ENCODE results near the gene NFIA. TPM values are rescaled to one million over a fixed set of nuclear protein-coding genes. Genes with fewer than 3 reads are reported as not detected.

NFIA gene
- total RNA-seq, 2 donors from 2014 or later: 17.3 to 27.3 TPM

DNA sequence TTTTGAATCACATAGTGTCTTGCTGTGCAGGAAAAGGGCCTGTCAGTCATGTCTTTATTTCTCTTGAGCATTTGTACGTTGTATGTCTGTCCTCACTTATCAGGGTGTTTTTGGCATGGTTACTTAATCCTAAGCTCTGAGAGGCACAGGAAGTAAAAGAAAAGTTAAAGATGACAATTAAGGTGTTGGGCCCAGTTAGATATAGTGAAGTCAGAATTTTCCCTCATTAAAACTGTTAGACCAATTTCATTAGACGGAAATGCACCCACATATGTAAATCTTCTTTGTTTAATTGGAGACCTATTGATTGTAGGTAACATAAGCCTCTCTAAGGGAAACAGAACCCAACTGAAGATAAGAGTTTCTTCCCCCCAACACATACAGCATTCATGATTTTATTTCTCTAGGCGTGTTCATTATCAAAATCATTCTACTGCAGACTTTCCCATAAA, 21.9 kb downstream of the NFIA start:
- Mint-ChIP-seq H3K9me3 (no peaks in the 10 kb centered on the region), H3K27me3 (ENCODE audit: low read depth) (no peaks in the 10 kb centered on the region), H3K27ac (no peak overlapping the region), H3K4me1 (ENCODE audit: low read depth) (peaks cover 2% of the 10 kb centered on the region), H3K36me3 (ENCODE audit: insufficient read depth in 2 of 2) (peaks cover 0 to 2% of the 10 kb centered on the region in 2 donors), H3K4me3 (no peak overlapping the region)
- no peak for ATAC-seq (replicated peaks in 1 of 2)
- DNase-seq: no peak

- ATAC-seq (replicated peaks in 1 of 2): no peak
- Mint-ChIP-seq H3K4me1 (ENCODE audit: low read depth) (no peaks in the 10 kb centered on the region), H3K9me3 (no peaks in the 10 kb centered on the region), H3K4me3 (no peak overlapping the region), H3K27me3 (ENCODE audit: low read depth) (no peaks in the 10 kb centered on the region), H3K36me3 (ENCODE audit: insufficient read depth in 2 of 2) (peaks cover 0 to 2% of the 10 kb centered on the region in 2 donors), H3K27ac (no peak overlapping the region)
- DNase-seq: no peak
Measured at GRCh38 chr1:61107638-61108037, 25.3 kb downstream of the NFIA start.

DNA sequence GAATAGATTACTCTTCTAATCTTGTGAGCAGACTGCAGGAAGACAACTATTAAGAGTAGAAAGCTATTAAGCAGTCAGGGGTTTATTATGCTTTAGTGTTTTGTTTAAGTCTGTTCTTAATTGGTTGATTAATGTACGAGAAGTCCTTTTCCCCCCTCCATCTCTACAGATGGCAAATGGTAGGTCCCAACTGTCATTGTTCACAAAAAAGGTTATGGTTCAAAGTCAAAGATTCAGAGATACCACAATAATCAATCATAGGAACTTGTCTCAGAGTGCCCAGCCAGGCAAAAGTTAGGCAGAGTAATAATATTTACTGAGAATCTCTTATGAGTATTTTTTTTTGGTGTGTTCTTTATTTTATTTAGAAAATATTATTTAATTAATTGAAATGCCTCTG, 26.8 kb downstream of the NFIA start:
- no peaks in the 10 kb centered on the region for H3K4me1 Mint-ChIP-seq (ENCODE audit: low read depth)
- DNase-seq (no peak), ATAC-seq (replicated peaks in 1 of 2) (no peak)
- H3K4me3 Mint-ChIP-seq: no peak overlapping the region
- H3K36me3 Mint-ChIP-seq (ENCODE audit: insufficient read depth in 2 of 2): peaks cover 2% of the 10 kb centered on the region in 2 donors
- H3K27ac Mint-ChIP-seq: no peak overlapping the region
- no peaks in the 10 kb centered on the region for H3K9me3 Mint-ChIP-seq
- no peaks in the 10 kb centered on the region for H3K27me3 Mint-ChIP-seq (ENCODE audit: low read depth)

DNA sequence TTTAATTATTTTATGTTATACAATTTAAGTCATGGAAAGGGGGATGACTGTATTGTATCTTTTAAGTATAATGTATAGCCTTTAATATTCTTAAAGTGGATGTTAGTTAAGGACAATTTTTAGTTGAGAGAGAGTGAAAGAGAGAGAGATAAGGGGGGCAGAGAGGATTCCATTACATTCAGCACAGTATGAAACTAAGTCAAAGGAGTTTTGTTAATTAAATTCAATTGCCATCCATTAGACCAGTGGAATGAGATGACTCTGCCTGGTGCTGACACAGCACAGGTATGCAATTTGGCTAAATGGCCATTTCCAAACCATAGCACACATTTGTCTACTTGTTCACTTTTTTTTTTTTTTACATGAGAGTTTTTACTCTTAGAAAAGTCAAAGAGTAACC, 27.5 kb downstream of the NFIA start:
- no peaks in the 10 kb centered on the region for H3K9me3 Mint-ChIP-seq
- DNase-seq: no peak
- H3K4me1 Mint-ChIP-seq (ENCODE audit: low read depth): no peaks in the 10 kb centered on the region
- no peaks in the 10 kb centered on the region for H3K27me3 Mint-ChIP-seq (ENCODE audit: low read depth)
- H3K4me3 Mint-ChIP-seq: no peak overlapping the region
- peaks cover 2% of the 10 kb centered on the region in 2 donors for H3K36me3 Mint-ChIP-seq (ENCODE audit: insufficient read depth in 2 of 2)
- no peak overlapping the region for H3K27ac Mint-ChIP-seq
- ATAC-seq (replicated peaks in 1 of 2): no peak

DNA sequence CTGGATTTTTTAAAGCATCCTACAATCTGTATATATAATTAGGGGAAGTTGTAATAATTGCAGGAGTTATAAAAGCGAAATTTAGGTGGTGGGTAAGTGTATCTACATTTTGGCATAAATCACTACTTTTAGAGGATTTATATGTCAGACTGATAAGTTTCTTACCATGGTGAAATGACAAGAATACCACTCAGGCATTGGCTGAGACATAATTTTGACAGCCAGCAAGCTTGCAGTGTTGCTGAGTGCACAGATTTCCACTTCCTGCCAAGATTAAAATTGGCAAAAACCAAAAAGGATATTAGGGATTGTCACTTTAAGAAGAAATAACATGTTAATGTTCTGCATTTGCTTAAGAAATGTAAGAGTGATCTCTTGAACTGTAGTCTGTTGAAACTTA, 28.2 kb downstream of the NFIA start:
- no peaks in the 10 kb centered on the region for H3K4me1 Mint-ChIP-seq (ENCODE audit: low read depth)
- peak overlapping the region; percentile 50 for H3K27ac Mint-ChIP-seq
- no peaks in the 10 kb centered on the region for H3K9me3 Mint-ChIP-seq
- no peak for DNase-seq
- no peak overlapping the region for H3K4me3 Mint-ChIP-seq
- H3K36me3 Mint-ChIP-seq (ENCODE audit: insufficient read depth in 2 of 2): peaks cover 2% of the 10 kb centered on the region in 2 donors
- ATAC-seq (replicated peaks in 1 of 2): no peak
- no peaks in the 10 kb centered on the region for H3K27me3 Mint-ChIP-seq (ENCODE audit: low read depth)

GRCh38 chr1:61111084-61112004, 29.0 kb downstream of the NFIA start:
- Mint-ChIP-seq H3K27ac (no peak overlapping the region), H3K4me1 (ENCODE audit: low read depth) (no peaks in the 10 kb centered on the region), H3K9me3 (no peaks in the 10 kb centered on the region), H3K4me3 (no peak overlapping the region), H3K27me3 (ENCODE audit: low read depth) (no peaks in the 10 kb centered on the region), H3K36me3 (ENCODE audit: insufficient read depth in 2 of 2) (peaks cover 2% of the 10 kb centered on the region in 2 donors)
- DNase-seq (no peak), ATAC-seq (replicated peaks in 1 of 2) (no peak)

DNA sequence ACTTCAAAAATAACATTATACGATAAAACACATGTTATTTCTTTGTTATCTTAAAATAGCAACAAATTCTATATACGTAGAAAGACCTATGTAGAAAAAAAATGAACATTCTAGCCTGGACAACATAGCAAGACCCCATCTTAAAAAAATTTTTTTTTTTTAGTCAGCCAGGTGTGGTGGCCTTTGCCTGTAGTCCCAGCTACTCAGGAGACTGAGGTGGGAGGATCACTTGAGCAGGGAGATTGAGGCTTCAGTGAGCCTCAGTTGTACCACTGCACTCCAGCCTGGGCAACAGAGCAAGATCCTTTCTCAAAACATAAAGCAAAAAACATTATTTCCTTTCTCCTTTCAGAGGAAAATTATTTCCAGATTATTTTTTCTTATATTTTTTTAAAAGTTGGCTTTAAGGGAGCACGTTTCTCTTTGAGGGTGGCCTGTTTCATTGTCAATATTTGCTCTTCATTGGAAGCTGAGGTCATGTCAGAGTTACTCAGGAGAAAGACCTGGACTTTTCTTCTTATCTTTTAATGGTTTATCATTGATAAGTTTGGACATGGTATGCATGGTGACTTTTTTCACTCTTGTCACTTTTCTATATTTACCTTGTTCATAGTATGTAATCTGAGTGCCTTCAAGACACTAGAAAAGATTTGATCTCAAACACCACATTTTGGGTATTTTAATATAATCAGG, 32.0 kb downstream of the NFIA start:
- ATAC-seq (replicated peaks in 1 of 2): no peak
- DNase-seq: no peak
- peaks cover 0 to 2% of the 10 kb centered on the region in 2 donors for H3K36me3 Mint-ChIP-seq (ENCODE audit: insufficient read depth in 2 of 2)
- no peak overlapping the region for H3K4me3 Mint-ChIP-seq
- no peaks in the 10 kb centered on the region for H3K9me3 Mint-ChIP-seq
- H3K4me1 Mint-ChIP-seq (ENCODE audit: low read depth): no peaks in the 10 kb centered on the region
- no peak overlapping the region for H3K27ac Mint-ChIP-seq
- no peaks in the 10 kb centered on the region for H3K27me3 Mint-ChIP-seq (ENCODE audit: low read depth)

- ATAC-seq (replicated peaks in 1 of 2) (no peak), DNase-seq (no peak)
- H3K36me3 Mint-ChIP-seq (ENCODE audit: insufficient read depth in 2 of 2): peaks cover 0 to 2% of the 10 kb centered on the region in 2 donors
- H3K4me3 Mint-ChIP-seq: no peak overlapping the region
- H3K27me3 Mint-ChIP-seq (ENCODE audit: low read depth): no peaks in the 10 kb centered on the region
- no peaks in the 10 kb centered on the region for H3K4me1 Mint-ChIP-seq (ENCODE audit: low read depth)
- no peak overlapping the region for H3K27ac Mint-ChIP-seq
- H3K9me3 Mint-ChIP-seq: no peaks in the 10 kb centered on the region
Measured at GRCh38 chr1:61115436-61115835, 33.1 kb downstream of the NFIA start.

DNA sequence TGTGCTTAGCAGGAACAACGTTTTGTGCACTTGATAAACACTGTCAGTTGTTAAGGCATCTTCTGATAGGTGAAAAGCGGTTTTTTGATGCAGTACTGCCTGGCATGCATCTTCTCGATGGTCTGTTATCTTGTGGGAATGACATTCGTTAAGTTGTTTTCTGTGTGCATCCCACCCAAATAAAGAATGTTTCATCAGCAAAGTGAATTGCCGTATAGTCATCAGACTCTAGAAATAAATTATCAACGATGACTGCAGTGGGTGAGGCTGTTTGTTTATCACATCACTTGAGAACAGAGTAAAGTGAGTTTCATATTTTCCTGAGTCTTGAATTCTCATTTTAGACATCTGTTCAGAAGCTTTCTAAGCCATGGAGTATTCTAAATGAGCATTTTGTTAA, 34.1 kb downstream of the NFIA start:
- no peak for DNase-seq
- Mint-ChIP-seq H3K9me3 (no peaks in the 10 kb centered on the region), H3K4me1 (ENCODE audit: low read depth) (no peaks in the 10 kb centered on the region), H3K4me3 (no peak overlapping the region), H3K27me3 (ENCODE audit: low read depth) (no peaks in the 10 kb centered on the region), H3K27ac (no peak overlapping the region), H3K36me3 (ENCODE audit: insufficient read depth in 2 of 2) (peaks cover 0 to 2% of the 10 kb centered on the region in 2 donors)
- no peak for ATAC-seq (replicated peaks in 1 of 2)

DNA sequence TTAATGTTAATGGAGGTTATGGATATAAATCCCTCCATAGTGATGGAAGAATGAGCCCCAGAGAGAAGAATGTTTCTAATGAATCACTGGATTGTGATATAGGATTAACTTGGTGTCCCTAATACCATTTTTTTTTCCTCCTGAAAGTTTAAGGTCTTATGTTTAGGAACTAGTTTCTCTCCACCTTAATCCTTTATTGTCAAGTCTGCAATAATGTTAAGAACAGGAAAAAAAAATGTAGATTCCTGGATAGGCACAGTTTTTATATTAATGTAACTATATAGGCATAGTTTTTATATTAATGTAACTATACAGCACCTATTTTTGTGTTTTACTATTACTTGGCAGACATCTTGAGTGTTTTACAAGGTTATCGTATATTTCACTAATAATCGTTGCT, 34.9 kb downstream of the NFIA start:
- DNase-seq (no peak), ATAC-seq (replicated peaks in 1 of 2) (no peak)
- Mint-ChIP-seq H3K9me3 (no peaks in the 10 kb centered on the region), H3K4me1 (ENCODE audit: low read depth) (no peaks in the 10 kb centered on the region), H3K27ac (no peak overlapping the region), H3K36me3 (ENCODE audit: insufficient read depth in 2 of 2) (peaks cover 0 to 2% of the 10 kb centered on the region in 2 donors), H3K27me3 (ENCODE audit: low read depth) (no peaks in the 10 kb centered on the region), H3K4me3 (no peak overlapping the region)

DNA sequence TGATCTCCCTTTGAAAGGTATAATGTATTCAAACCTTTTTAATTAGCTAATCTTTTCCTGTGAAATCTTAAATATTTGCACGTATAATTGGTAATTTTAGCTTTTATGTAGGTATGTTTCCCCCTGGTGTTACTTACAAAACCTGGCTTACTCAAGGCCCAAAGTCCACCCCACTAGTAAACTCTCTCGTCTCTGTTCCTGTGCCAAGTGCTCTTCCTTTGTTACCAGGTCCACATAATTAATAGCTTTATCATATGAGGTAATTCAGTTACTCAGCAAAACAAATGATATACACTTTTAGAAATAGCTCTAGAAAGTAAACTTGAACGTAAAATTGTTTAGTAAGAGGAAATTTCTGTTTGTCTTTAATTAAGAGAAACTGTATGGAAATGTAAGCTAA, 36.7 kb downstream of the NFIA start:
- no peaks in the 10 kb centered on the region for H3K27me3 Mint-ChIP-seq (ENCODE audit: low read depth)
- no peak overlapping the region for H3K4me3 Mint-ChIP-seq
- DNase-seq (no peak), ATAC-seq (replicated peaks in 1 of 2) (no peak)
- H3K4me1 Mint-ChIP-seq (ENCODE audit: low read depth): no peaks in the 10 kb centered on the region
- no peaks in the 10 kb centered on the region for H3K9me3 Mint-ChIP-seq
- H3K27ac Mint-ChIP-seq: no peak overlapping the region
- H3K36me3 Mint-ChIP-seq (ENCODE audit: insufficient read depth in 2 of 2): no peaks in the 10 kb centered on the region

DNA sequence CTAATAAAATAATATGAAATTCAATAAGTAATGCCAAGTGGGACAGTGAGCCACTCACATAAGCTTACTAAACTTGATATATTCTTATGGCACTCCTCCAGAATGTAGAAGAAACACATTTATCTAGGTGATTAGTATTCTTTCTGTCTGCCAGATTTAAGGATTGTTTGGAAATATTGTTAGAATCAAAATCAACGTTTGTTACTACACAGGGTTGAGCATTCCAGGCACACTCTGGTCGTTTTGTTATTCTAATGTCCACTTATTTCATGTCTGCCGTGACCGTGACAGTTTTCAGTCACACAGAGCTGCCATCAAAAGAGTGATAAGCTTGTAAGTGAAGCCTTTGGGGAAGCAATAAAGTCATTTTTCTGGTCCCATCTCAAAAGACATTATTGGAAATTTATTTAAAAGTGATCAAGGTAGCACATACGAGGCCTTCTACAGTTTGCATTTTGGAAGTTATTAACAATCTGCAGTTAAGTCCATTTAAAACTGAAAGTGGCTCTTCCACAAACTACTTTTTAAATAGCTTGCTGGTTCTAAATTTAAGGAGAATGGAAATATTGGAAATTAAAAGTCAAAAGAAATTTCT, 38.0 kb downstream of the NFIA start:
- Mint-ChIP-seq H3K27me3 (ENCODE audit: low read depth) (no peaks in the 10 kb centered on the region), H3K4me3 (no peak overlapping the region), H3K4me1 (ENCODE audit: low read depth) (no peaks in the 10 kb centered on the region), H3K9me3 (no peaks in the 10 kb centered on the region), H3K27ac (no peak overlapping the region), H3K36me3 (ENCODE audit: insufficient read depth in 2 of 2) (no peaks in the 10 kb centered on the region)
- ATAC-seq (replicated peaks in 1 of 2) (no peak), DNase-seq (no peak)

- no peaks in the 10 kb centered on the region for H3K9me3 Mint-ChIP-seq
- ATAC-seq (replicated peaks in 1 of 2) (no peak), DNase-seq (no peak)
- H3K4me1 Mint-ChIP-seq (ENCODE audit: low read depth): no peaks in the 10 kb centered on the region
- no peak overlapping the region for H3K27ac Mint-ChIP-seq
- no peaks in the 10 kb centered on the region for H3K36me3 Mint-ChIP-seq (ENCODE audit: insufficient read depth in 2 of 2)
- no peak overlapping the region for H3K4me3 Mint-ChIP-seq
- H3K27me3 Mint-ChIP-seq (ENCODE audit: low read depth): no peaks in the 10 kb centered on the region
Measured at GRCh38 chr1:61120998-61121397, 38.6 kb downstream of the NFIA start.
